PC-9 (cell line): ENCODE data around the gene ZRSR2. TPM values are rescaled to one million over a fixed set of nuclear protein-coding genes. Genes with fewer than 3 reads are reported as not detected.
A peak's percentile ranks its signal among the peaks of the same experiment; 100 is the strongest.

Source experiments
- BruUV-seq: library from RNA; stranded (reverse); fragments of 400-500 nt; replicated peaks from 2 replicates; lab custom pipeline; 2021; lab: Mats Ljungman, UMichigan
- CTCF ChIA-PET: fragments of 300-600 bp; sonication (Branson Sonifier 250); formaldehyde crosslinking; loops from one replicate; lab custom pipeline; 2022; ENCODE audit warnings: antibody characterized with exemption; lab: Charles Lee
- POLR2A ChIA-PET: fragments of 300-600 bp; sonication (Branson Sonifier 250); formaldehyde crosslinking; loops from one replicate; lab custom pipeline; 2022; ENCODE audit warnings: antibody characterized with exemption; ENCODE audit not compliant: unreplicated experiment; lab: Charles Lee
- DNase-seq, 2 experiments: peaks; one replicate each; pipeline versions ENCODE4 v3.0.0 to v3.0.0-alpha.2; 2015 to 2022; ENCODE audit warnings: mixed read lengths in 1 of 2
- H2AFZ ChIP-seq: fragments of 200-600 bp; sonication (generic); 2 replicates; pipeline ENCODE4 v1.8.1; 2017; ENCODE audit warnings: antibody characterized with exemption
- H3F3A ChIP-seq: fragments of 200-600 bp; sonication (generic); 2 replicates; pipeline ENCODE4 v1.8.1; 2017; ENCODE audit warnings: antibody characterized with exemption, mild to moderate bottlenecking, low read depth; ENCODE audit not compliant: insufficient read depth
- H3K27ac ChIP-seq: fragments of 200-600 bp; sonication (generic); 2 replicates; pipeline ENCODE4 v1.6.1; 2016; ENCODE audit warnings: mixed run types
- H3K27me3 ChIP-seq: fragments of 200-600 bp; sonication (generic); 2 replicates; pipeline ENCODE4 v1.6.1; 2016; ENCODE audit warnings: low read depth, mixed run types; ENCODE audit not compliant: insufficient read depth
- H3K36me3 ChIP-seq: fragments of 200-600 bp; sonication (generic); 2 replicates; pipeline ENCODE4 v1.6.1; 2016; ENCODE audit warnings: low read depth, mixed run types
- H3K4me1 ChIP-seq: fragments of 200-600 bp; sonication (generic); replicated peaks from 2 replicates; pipeline ENCODE4 v1.6.1; 2016; ENCODE audit warnings: mixed run types; ENCODE audit not compliant: insufficient read depth
- H3K4me2 ChIP-seq: fragments of 200-600 bp; sonication (generic); 2 replicates; pipeline ENCODE4 v1.6.1; 2017; ENCODE audit warnings: mixed run types
- H3K4me3 ChIP-seq: fragments of 200-600 bp; sonication (generic); 2 replicates; pipeline ENCODE4 v1.6.1; 2016; ENCODE audit warnings: mixed run types
- H3K79me2 ChIP-seq: fragments of 200-600 bp; sonication (generic); 2 replicates; pipeline ENCODE4 v1.6.1; 2017; ENCODE audit warnings: low read depth, mixed run types
- H3K9me2 ChIP-seq: fragments of 200-600 bp; sonication (generic); 2 replicates; pipeline ENCODE4 v1.8.1; 2017; ENCODE audit warnings: mild to moderate bottlenecking; ENCODE audit not compliant: insufficient read depth
- H3K9me3 ChIP-seq: fragments of 200-600 bp; sonication (generic); 2 replicates; pipeline ENCODE4 v1.8.1; 2016; ENCODE audit warnings: low read depth; ENCODE audit not compliant: insufficient read depth
- H4K20me1 ChIP-seq: fragments of 200-600 bp; sonication (generic); 2 replicates; pipeline ENCODE4 v1.8.1; 2017; ENCODE audit not compliant: insufficient read depth
- EZH2 ChIP-seq: fragments of 200-600 bp; sonication (generic); IDR thresholded peaks from 2 replicates; pipeline ENCODE4 v1.8.0; 2017; ENCODE audit warnings: antibody characterized with exemption, low read depth
- intact Hi-C: fragments of 100-400 bp; cut with micrococcal nuclease; formaldehyde crosslinking; loops from one replicate; pipeline ENCODE4 v1.10.0; 2022; ENCODE audit not compliant: unreplicated experiment
- total RNA-seq: library from RNA; stranded (reverse); gene quantifications from 2 replicates; pipeline ENCODE4 v1.2.3, GENCODE V29; 2021
- TF ChIP-seq, protein P1 (sequence below): fragments of 200-600 bp; sonication (generic); conservative IDR thresholded peaks from 2 replicates; pipeline ENCODE4 v1.6.1; 2017; ENCODE audit warnings: mixed run types, antibody characterized with exemption, mild to moderate bottlenecking, moderate library complexity

ZRSR2 gene
- total RNA-seq, 1 experiment from 2014 or later = 7.6 TPM

DNA sequence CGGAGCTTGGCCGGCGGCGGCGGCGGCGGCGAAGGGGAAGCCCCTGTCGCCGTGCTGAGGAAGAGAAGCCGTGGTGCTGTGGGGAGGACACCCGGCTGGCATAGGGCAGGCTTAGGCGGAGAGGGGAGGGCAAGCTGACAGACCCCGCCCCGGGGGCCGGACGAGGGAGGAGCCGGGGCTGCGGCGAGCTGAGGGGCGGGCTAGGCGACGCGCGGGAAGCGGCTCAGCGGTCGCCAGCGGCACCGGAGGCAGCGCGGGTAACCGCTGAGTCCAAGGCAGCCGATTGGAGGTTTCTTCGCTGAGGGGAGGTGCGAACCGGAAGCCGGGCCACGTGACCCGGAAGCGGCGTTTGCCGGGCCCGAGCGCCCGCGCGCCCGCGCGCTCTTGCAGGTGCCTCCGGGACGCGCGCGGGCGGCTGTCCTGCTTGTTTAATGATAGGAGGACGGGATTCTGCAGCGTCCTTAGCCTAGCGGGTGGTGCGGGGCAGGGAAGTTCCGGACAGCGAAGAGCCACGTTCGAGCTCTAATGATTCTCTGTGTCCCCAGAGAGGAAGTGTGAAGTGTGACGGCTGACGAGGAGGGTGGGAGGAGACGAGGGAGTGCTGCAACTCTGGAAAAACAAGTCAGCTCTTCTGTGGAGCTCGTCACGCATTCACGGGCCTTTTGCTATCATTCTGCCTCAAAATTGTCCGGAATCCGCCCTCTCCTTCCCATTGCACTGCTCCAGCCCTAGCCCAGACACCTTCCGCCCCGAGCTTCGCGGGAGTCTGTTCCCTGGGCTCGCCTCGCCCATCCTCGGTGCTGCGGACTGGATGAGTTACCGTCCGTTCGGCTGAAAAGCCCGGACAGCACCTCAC, 64.7 kb downstream of the ZRSR2 start, which contains the start of gene AP1S2:
Gene AP1S2 (minus strand): TSS at position 102 of the 856 bp plus-strand sequence. CDS start 2,289 bp downstream, outside the sequence.
- intact Hi-C loops = no loop called here
- CTCF ChIA-PET = no interaction called here
- Histone ChIP-seq H3K27ac (peak within 1 kb of the TSS; percentile 61), H3K4me2 (peak within 1 kb of the TSS; percentile 88), H4K20me1 (no peaks in the 10 kb centered on the region), H3K79me2 (no peaks in the 10 kb centered on the region), H3K27me3 (no peaks in the 10 kb centered on the region), H2AFZ (peak within 1 kb of the TSS; percentile 97), H3K9me3 (no peaks in the 10 kb centered on the region), H3K36me3 (no peaks in the 10 kb centered on the region), H3F3A (peaks cover 9% of the 10 kb centered on the region; the same call in 1 of the 2 replicates), H3K4me1 (peaks cover 7% of the 10 kb centered on the region; the same call in 1 of the 2 replicates), H3K9me2 (no peaks in the 10 kb centered on the region), H3K4me3 (peak within 1 kb of the TSS; percentile 78)
- peak; percentile 81 to 95 for DNase-seq
- BruUV-seq = TSS peak; percentile 96
- POLR2A ChIA-PET = interaction anchor here (0.6 to 1.0 kb wide), 3 partner anchors 31 to 864 kb away, joined by 3 to 20 read pairs (median 4); partner anchors contain the start of gene SYAP1
- no peak for TF ChIP-seq EZH2
- TF ChIP-seq, protein P1, sequence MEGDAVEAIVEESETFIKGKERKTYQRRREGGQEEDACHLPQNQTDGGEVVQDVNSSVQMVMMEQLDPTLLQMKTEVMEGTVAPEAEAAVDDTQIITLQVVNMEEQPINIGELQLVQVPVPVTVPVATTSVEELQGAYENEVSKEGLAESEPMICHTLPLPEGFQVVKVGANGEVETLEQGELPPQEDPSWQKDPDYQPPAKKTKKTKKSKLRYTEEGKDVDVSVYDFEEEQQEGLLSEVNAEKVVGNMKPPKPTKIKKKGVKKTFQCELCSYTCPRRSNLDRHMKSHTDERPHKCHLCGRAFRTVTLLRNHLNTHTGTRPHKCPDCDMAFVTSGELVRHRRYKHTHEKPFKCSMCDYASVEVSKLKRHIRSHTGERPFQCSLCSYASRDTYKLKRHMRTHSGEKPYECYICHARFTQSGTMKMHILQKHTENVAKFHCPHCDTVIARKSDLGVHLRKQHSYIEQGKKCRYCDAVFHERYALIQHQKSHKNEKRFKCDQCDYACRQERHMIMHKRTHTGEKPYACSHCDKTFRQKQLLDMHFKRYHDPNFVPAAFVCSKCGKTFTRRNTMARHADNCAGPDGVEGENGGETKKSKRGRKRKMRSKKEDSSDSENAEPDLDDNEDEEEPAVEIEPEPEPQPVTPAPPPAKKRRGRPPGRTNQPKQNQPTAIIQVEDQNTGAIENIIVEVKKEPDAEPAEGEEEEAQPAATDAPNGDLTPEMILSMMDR = no peak

DNA sequence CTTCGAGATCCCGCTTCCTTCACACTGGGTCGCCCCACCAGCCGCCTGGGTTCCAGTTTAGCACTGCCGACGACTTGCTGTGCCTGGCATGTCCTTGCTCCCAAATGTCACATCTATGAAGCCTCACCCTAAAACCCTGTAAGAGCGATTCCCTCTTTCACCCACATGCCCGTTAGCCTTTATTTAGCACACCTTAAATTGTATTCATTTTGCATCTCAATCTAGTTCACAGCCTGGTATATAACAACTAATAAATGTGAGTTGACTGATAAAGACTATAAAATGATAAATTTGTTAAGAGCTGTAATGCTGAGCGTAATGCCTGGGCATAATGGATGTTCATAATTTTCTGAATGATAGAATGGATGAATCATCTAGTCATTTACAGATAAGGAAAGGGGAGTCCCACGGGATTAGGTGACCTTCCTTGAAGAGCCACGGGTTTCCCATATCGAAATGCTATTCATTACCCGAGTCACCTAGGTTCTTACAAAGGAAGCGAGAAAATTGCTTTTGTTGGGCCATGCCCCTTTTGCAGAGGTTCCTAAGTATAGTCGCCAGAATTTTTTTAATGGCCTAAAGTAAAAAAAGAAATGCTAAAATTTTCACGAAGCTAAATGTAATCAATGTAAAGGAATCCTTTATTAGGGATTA, 65.4 kb downstream of the ZRSR2 start:
- CTCF ChIA-PET = no interaction called here

DNA sequence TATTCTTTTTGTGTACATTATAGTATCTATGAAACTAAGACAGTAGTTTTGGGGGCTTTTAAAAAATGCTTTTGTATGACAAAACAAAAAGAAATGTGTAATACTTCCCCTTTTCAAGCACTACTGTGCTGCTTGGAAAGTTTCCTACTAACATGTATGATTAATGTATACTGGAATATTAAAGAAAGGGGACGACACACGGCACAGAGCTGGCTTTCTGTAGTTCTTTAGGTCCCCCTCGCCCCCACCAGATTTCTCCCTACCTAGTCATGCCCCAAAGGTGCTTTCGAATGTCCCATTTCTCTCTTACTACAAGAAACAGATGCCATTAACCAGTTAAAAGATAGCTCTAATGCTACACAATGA, 65.9 kb downstream of the ZRSR2 start:
- no peak for TF ChIP-seq EZH2
- TF ChIP-seq, protein P1 = no peak
- Histone ChIP-seq H3F3A (peaks cover 9% of the 10 kb centered on the region; the same call in 1 of the 2 replicates), H3K27ac (no peak overlapping the region), H4K20me1 (no peaks in the 10 kb centered on the region), H3K36me3 (no peaks in the 10 kb centered on the region), H3K27me3 (no peaks in the 10 kb centered on the region), H3K9me2 (no peaks in the 10 kb centered on the region), H3K4me3 (peak overlapping the region; percentile 78; the same call in 1 of the 2 replicates), H2AFZ (0 out of 2 replicates have a peak overlapping the region, but pooled peaks have one; percentile 97), H3K79me2 (no peaks in the 10 kb centered on the region), H3K4me1 (peaks cover 7% of the 10 kb centered on the region; the same call in 1 of the 2 replicates), H3K4me2 (peak overlapping the region; percentile 84), H3K9me3 (no peaks in the 10 kb centered on the region)
- intact Hi-C loops = no loop called here
- ChIA-PET POLR2A (no interaction called here), CTCF (no interaction called here)
- DNase-seq = no peak
- no TSS peak for BruUV-seq

More for the DNA sequence above, 65.4 kb downstream of the ZRSR2 start:
- H3K27ac ChIP-seq = peak overlapping the region; percentile 61
- POLR2A ChIA-PET = no interaction called here
- DNase-seq = no peak
- H3K27me3 ChIP-seq = no peaks in the 10 kb centered on the region
- H3K4me3 ChIP-seq = peak overlapping the region; percentile 78
- no peaks in the 10 kb centered on the region for H3K79me2 ChIP-seq
- peaks cover 9% of the 10 kb centered on the region; the same call in 1 of the 2 replicates for H3F3A ChIP-seq
- no TSS peak for BruUV-seq
- H2AFZ ChIP-seq = peak overlapping the region; percentile 97
- TF ChIP-seq, protein P1 = no peak
- no peak for TF ChIP-seq EZH2
- H3K9me3 ChIP-seq = no peaks in the 10 kb centered on the region
- peaks cover 7% of the 10 kb centered on the region; the same call in 1 of the 2 replicates for H3K4me1 ChIP-seq
- peak overlapping the region; percentile 84 for H3K4me2 ChIP-seq
- H4K20me1 ChIP-seq = no peaks in the 10 kb centered on the region
- no peaks in the 10 kb centered on the region for H3K9me2 ChIP-seq
- intact Hi-C loops = no loop called here
- no peaks in the 10 kb centered on the region for H3K36me3 ChIP-seq
